ENCODE results near the gene PLEKHM1.
"Not testable (repeated sequence)": the region's sequence is repeated elsewhere in the genome, so short reads cannot be mapped to it uniquely, and the experiment has no call there.

GRCh38 chr17:45506072-45506471 lies 15.6 kb upstream of the PLEKHM1 start:
- TF ChIP-seq CTCF, POLR2A (IDR thresholded peaks at IDR 0.05): not testable (repeated sequence)
